WTC11 (cell line): ENCODE measurements around the gene CGGBP1. TPM values are rescaled to one million over a fixed set of nuclear protein-coding genes. Genes with fewer than 3 reads are reported as not detected.

Source experiments
- ATAC-seq: fragments of 200-7000 bp; cut with Tn5 transposase; 2 replicates; pipeline ENCODE4 v1.10.0; 2021; ENCODE audit warnings: mild to moderate bottlenecking, moderate library complexity
- CTCF ChIA-PET: fragments of 300-600 bp; sonication (Branson Sonifier 250); formaldehyde crosslinking; loops from one replicate; lab custom pipeline; 2021; ENCODE audit warnings: antibody characterized with exemption; lab: Charles Lee
- POLR2A ChIA-PET: fragments of 350-600 bp; sonication (Branson Sonifier 250); formaldehyde crosslinking; loops from one replicate; lab custom pipeline; 2021; ENCODE audit warnings: antibody characterized with exemption; lab: Charles Lee
- DNase-seq: peaks from one replicate; pipeline ENCODE4 v3.0.0; 2021; ENCODE audit warnings: low spot score
- H3K27ac Mint-ChIP-seq: 2 replicates; pipeline ENCODE4 v1.8.0; 2021; ENCODE audit warnings: mixed read lengths
- H3K27me3 Mint-ChIP-seq: 2 replicates; pipeline ENCODE4 v1.8.0; 2021; ENCODE audit warnings: low read depth, mild to moderate bottlenecking, moderate library complexity, mixed read lengths
- H3K36me3 Mint-ChIP-seq: 2 replicates; pipeline ENCODE4 v1.8.0; 2021; ENCODE audit warnings: mixed read lengths
- H3K4me1 Mint-ChIP-seq: 2 replicates; pipeline ENCODE4 v1.8.0; 2022; ENCODE audit warnings: mixed read lengths
- H3K4me3 Mint-ChIP-seq: 2 replicates; pipeline ENCODE4 v1.8.0; 2021; ENCODE audit warnings: mild to moderate bottlenecking, moderate library complexity, mixed read lengths
- H3K9me3 Mint-ChIP-seq: 2 replicates; pipeline ENCODE4 v1.8.0; 2021; ENCODE audit warnings: mixed read lengths
- CREB1 ChIP-seq: sonication (generic); formaldehyde crosslinking; IDR thresholded peaks from 2 replicates; pipeline ENCODE4 v1.8.0; 2023; ENCODE audit warnings: mild to moderate bottlenecking, missing genetic modification reagents
- ELF4 ChIP-seq: sonication (generic); formaldehyde crosslinking; IDR thresholded peaks from 2 replicates; pipeline ENCODE4 v1.8.1; 2022; ENCODE audit warnings: low read depth, mild to moderate bottlenecking, moderate library complexity, missing genetic modification reagents
- EMX1 ChIP-seq: fragments of 250-450 bp; sonication (Bioruptor Pico); IDR thresholded peaks from 2 replicates; pipeline ENCODE4 v1.8.0; 2021; ENCODE audit warnings: mild to moderate bottlenecking
- ESRRA ChIP-seq: sonication (generic); formaldehyde crosslinking; IDR thresholded peaks from 2 replicates; pipeline ENCODE4 v1.8.1; 2022; ENCODE audit warnings: mild to moderate bottlenecking, missing genetic modification reagents, borderline replicate concordance
- FOXK1 ChIP-seq: sonication (generic); formaldehyde crosslinking; IDR thresholded peaks from 2 replicates; pipeline ENCODE4 v1.8.0; 2022; ENCODE audit warnings: mild to moderate bottlenecking, moderate library complexity, missing genetic modification reagents
- GTF2I ChIP-seq: fragments of 250-450 bp; sonication (Bioruptor Pico); conservative IDR thresholded peaks from 2 replicates; pipeline ENCODE4 v1.4.0; 2021; ENCODE audit warnings: mild to moderate bottlenecking
- NFATC4 ChIP-seq: fragments of 250-450 bp; sonication (Bioruptor Pico); IDR thresholded peaks from 2 replicates; pipeline ENCODE4 v1.9.0; 2021; ENCODE audit warnings: mild to moderate bottlenecking
- NFYB ChIP-seq: sonication (generic); formaldehyde crosslinking; conservative IDR thresholded peaks from 2 replicates; pipeline ENCODE4 v1.8.0; 2022; ENCODE audit warnings: low read depth, missing genetic modification reagents
- NR2C2 ChIP-seq: sonication (generic); formaldehyde crosslinking; IDR thresholded peaks from 2 replicates; pipeline ENCODE4 v1.8.0; 2022; ENCODE audit warnings: mild to moderate bottlenecking, missing genetic modification reagents
- PRRX2 ChIP-seq: fragments of 250-450 bp; sonication (Bioruptor Pico); IDR thresholded peaks from 2 replicates; pipeline ENCODE4 v1.8.0; 2021; ENCODE audit warnings: mild to moderate bottlenecking
- RORB ChIP-seq: fragments of 250-450 bp; sonication (Bioruptor Pico); IDR thresholded peaks from 2 replicates; pipeline ENCODE4 v1.9.0; 2021; ENCODE audit warnings: mild to moderate bottlenecking
- SMAD4 ChIP-seq: sonication (generic); formaldehyde crosslinking; IDR thresholded peaks from 2 replicates; pipeline ENCODE4 v1.8.0; 2022; ENCODE audit warnings: mild to moderate bottlenecking, missing genetic modification reagents
- SOX15 ChIP-seq: fragments of 250-450 bp; sonication (Bioruptor Pico); IDR thresholded peaks from 2 replicates; pipeline ENCODE4 v1.9.0; 2021; ENCODE audit warnings: mild to moderate bottlenecking
- TCF7 ChIP-seq: sonication (generic); formaldehyde crosslinking; IDR thresholded peaks from 2 replicates; pipeline ENCODE4 v1.8.0; 2022; ENCODE audit warnings: mild to moderate bottlenecking, low read depth, missing genetic modification reagents, moderate library complexity
- TEAD1 ChIP-seq: sonication (generic); formaldehyde crosslinking; IDR thresholded peaks from 2 replicates; pipeline ENCODE4 v1.8.0; 2022; ENCODE audit warnings: mild to moderate bottlenecking, missing genetic modification reagents
- ZBTB21 ChIP-seq: sonication (generic); formaldehyde crosslinking; IDR thresholded peaks from 2 replicates; pipeline ENCODE4 v1.8.1; 2023; ENCODE audit warnings: mild to moderate bottlenecking, missing genetic modification reagents, borderline replicate concordance
- ZNF121 ChIP-seq: sonication (generic); formaldehyde crosslinking; IDR thresholded peaks from 2 replicates; pipeline ENCODE4 v1.8.0; 2023; ENCODE audit warnings: missing genetic modification reagents
- ZNF219 ChIP-seq: sonication (generic); formaldehyde crosslinking; IDR thresholded peaks from 2 replicates; pipeline ENCODE4 v1.8.0; 2023; ENCODE audit warnings: missing genetic modification reagents, mild to moderate bottlenecking, borderline replicate concordance
- ZNF232 ChIP-seq: sonication (generic); formaldehyde crosslinking; IDR thresholded peaks from 2 replicates; pipeline ENCODE4 v1.8.0; 2022; ENCODE audit warnings: mild to moderate bottlenecking, missing genetic modification reagents
- ZNF263 ChIP-seq: sonication (generic); formaldehyde crosslinking; IDR thresholded peaks from 2 replicates; pipeline ENCODE4 v1.8.1; 2022; ENCODE audit warnings: low read depth, mild to moderate bottlenecking, moderate library complexity, missing genetic modification reagents
- total RNA-seq: library from RNA; stranded (reverse); gene quantifications from 3 replicates; pipeline ENCODE4 v1.2.3, GENCODE V29; 2021
- TF ChIP-seq, protein P1 (sequence below): sonication (generic); formaldehyde crosslinking; IDR thresholded peaks from 2 replicates; pipeline ENCODE4 v1.8.0; 2023; ENCODE audit warnings: missing genetic modification reagents
- TF ChIP-seq, protein P2 (sequence below): sonication (generic); formaldehyde crosslinking; IDR thresholded peaks from 2 replicates; pipeline ENCODE4 v1.8.1; 2022; ENCODE audit warnings: low read depth, mild to moderate bottlenecking, moderate library complexity, missing genetic modification reagents, borderline replicate concordance
- TF ChIP-seq, protein P3 (sequence below): sonication (generic); formaldehyde crosslinking; IDR thresholded peaks from 2 replicates; pipeline ENCODE4 v1.8.1; 2023; ENCODE audit warnings: mild to moderate bottlenecking, missing genetic modification reagents, moderate library complexity
- TF ChIP-seq, protein P4 (sequence below): fragments of 250-450 bp; sonication (Bioruptor Pico); IDR thresholded peaks from 2 replicates; pipeline ENCODE4 v1.9.0; 2021; ENCODE audit warnings: moderate library complexity, mild to moderate bottlenecking, inconsistent platforms, borderline replicate concordance
- TF ChIP-seq, protein P5 (sequence below): sonication (generic); formaldehyde crosslinking; conservative IDR thresholded peaks from 2 replicates; pipeline ENCODE4 v1.8.1; 2022; ENCODE audit warnings: mild to moderate bottlenecking, missing genetic modification reagents
- TF ChIP-seq, protein P6 (sequence below): fragments of 250-450 bp; sonication (Bioruptor Pico); IDR thresholded peaks from 2 replicates; pipeline ENCODE4 v1.8.0; 2021; ENCODE audit warnings: mild to moderate bottlenecking
- TF ChIP-seq, protein P7 (sequence below): sonication (generic); formaldehyde crosslinking; IDR thresholded peaks from 2 replicates; pipeline ENCODE4 v1.8.0; 2022; ENCODE audit warnings: mild to moderate bottlenecking, missing genetic modification reagents
- TF ChIP-seq, protein P8 (sequence below): sonication (generic); formaldehyde crosslinking; IDR thresholded peaks from 2 replicates; pipeline ENCODE4 v1.8.1; 2023; ENCODE audit warnings: mild to moderate bottlenecking, moderate library complexity, missing genetic modification reagents

The CGGBP1 gene
- total RNA-seq, 1 experiment from 2014 or later, result 57.6 TPM

DNA sequence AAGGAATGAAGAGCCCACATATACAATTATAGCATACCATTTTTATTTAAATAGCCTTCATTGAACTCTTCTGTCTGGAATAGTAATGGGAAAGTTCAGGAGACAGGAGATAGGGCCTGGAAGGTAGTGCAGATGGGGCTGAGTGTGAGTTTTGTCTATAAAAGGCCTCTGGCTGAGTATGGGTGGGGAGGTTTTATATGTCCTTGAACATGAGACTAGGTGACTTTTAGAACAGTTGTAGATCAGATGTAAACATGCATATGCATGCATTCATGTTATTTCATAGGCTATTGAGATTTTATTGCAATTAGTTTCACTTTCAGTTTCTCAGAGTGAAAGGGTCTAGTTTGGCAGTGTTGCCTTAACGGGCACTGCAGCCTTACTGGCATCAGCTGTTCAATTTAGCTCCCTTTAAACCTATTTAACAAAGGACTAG lies 27.1 kb downstream of the CGGBP1 start:
- H3K9me3 Mint-ChIP-seq, result peaks cover 17% of the 10 kb centered on the region
- no peak for TF ChIP-seq NFYB (CRISPR knock-in tag)
- TF ChIP-seq, protein P1, sequence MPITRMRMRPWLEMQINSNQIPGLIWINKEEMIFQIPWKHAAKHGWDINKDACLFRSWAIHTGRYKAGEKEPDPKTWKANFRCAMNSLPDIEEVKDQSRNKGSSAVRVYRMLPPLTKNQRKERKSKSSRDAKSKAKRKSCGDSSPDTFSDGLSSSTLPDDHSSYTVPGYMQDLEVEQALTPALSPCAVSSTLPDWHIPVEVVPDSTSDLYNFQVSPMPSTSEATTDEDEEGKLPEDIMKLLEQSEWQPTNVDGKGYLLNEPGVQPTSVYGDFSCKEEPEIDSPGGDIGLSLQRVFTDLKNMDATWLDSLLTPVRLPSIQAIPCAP (CRISPR knock-in tag), result peak; percentile 62; the same call in 1 of the 2 replicates
- H3K27me3 Mint-ChIP-seq, result no peaks in the 10 kb centered on the region
- peaks cover 6% of the 10 kb centered on the region; the same call in 1 of the 2 replicates for H3K4me1 Mint-ChIP-seq
- ChIA-PET CTCF (no interaction called here), POLR2A (no interaction called here)
- DNase-seq (no peak), ATAC-seq (no peak)
- H3K4me3 Mint-ChIP-seq, result no peak overlapping the region
- no peaks in the 10 kb centered on the region for H3K36me3 Mint-ChIP-seq
- no peak overlapping the region for H3K27ac Mint-ChIP-seq

DNA sequence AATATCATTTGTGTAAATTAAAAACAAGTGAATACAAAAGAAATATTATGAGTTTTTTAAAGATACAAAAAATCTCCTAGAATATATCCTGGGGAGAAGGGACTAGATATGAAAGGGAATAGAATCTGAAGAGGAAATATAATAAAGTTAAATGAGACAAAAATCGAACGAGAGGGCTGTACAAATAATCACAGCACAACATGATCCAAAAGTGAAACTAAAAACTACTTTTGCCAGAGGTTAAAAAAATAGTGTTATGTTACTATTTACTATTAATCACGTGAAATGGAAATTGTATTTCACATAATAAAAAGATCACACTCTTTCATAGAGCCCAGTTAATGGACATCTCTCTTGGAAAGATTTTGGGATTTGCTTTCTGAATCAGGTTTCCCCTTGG lies 28.6 kb downstream of the CGGBP1 start:
- DNase-seq (no peak), ATAC-seq (no peak)
- H3K9me3 Mint-ChIP-seq, result peaks cover 31% of the 10 kb centered on the region
- ChIA-PET CTCF (no interaction called here), POLR2A (no interaction called here)
- peaks cover 6% of the 10 kb centered on the region; the same call in 1 of the 2 replicates for H3K4me1 Mint-ChIP-seq
- no peaks in the 10 kb centered on the region for H3K27me3 Mint-ChIP-seq
- H3K36me3 Mint-ChIP-seq, result peaks cover 3% of the 10 kb centered on the region; the same call in 1 of the 2 replicates
- H3K4me3 Mint-ChIP-seq, result no peak overlapping the region
- no peak for TF ChIP-seq TCF7
- TF ChIP-seq, protein P2, sequence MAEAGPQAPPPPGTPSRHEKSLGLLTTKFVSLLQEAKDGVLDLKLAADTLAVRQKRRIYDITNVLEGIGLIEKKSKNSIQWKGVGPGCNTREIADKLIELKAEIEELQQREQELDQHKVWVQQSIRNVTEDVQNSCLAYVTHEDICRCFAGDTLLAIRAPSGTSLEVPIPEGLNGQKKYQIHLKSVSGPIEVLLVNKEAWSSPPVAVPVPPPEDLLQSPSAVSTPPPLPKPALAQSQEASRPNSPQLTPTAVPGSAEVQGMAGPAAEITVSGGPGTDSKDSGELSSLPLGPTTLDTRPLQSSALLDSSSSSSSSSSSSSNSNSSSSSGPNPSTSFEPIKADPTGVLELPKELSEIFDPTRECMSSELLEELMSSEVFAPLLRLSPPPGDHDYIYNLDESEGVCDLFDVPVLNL, result no peak
- TF ChIP-seq FOXK1, result no peak
- TF ChIP-seq CREB1 (CRISPR knock-in tag), result no peak
- TF ChIP-seq, protein P3, sequence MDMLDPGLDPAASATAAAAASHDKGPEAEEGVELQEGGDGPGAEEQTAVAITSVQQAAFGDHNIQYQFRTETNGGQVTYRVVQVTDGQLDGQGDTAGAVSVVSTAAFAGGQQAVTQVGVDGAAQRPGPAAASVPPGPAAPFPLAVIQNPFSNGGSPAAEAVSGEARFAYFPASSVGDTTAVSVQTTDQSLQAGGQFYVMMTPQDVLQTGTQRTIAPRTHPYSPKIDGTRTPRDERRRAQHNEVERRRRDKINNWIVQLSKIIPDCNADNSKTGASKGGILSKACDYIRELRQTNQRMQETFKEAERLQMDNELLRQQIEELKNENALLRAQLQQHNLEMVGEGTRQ, result no peak
- no peak for TF ChIP-seq ZNF219 (CRISPR knock-in tag)
- no peak for TF ChIP-seq EMX1 (CRISPR knock-in tag)
- no peak for TF ChIP-seq ZBTB21 (CRISPR knock-in tag)
- TF ChIP-seq SOX15 (CRISPR knock-in tag), result no peak
- TF ChIP-seq, protein P4, sequence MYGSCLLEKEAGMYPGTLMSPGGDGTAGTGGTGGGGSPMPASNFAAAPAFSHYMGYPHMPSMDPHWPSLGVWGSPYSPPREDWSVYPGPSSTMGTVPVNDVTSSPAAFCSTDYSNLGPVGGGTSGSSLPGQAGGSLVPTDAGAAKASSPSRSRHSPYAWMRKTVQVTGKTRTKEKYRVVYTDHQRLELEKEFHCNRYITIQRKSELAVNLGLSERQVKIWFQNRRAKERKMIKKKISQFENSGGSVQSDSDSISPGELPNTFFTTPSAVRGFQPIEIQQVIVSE (CRISPR knock-in tag), result no peak
- no peak for TF ChIP-seq TEAD1 (CRISPR knock-in tag)
- no peak for TF ChIP-seq ZNF232 (CRISPR knock-in tag)
- TF ChIP-seq, protein P5, sequence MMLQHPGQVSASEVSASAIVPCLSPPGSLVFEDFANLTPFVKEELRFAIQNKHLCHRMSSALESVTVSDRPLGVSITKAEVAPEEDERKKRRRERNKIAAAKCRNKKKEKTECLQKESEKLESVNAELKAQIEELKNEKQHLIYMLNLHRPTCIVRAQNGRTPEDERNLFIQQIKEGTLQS (CRISPR knock-in tag), result no peak
- no peak for TF ChIP-seq ESRRA (CRISPR knock-in tag)
- no peak for TF ChIP-seq NFATC4
- no peak for TF ChIP-seq ZNF263 (CRISPR knock-in tag)
- H3K27ac Mint-ChIP-seq, result no peak overlapping the region

DNA sequence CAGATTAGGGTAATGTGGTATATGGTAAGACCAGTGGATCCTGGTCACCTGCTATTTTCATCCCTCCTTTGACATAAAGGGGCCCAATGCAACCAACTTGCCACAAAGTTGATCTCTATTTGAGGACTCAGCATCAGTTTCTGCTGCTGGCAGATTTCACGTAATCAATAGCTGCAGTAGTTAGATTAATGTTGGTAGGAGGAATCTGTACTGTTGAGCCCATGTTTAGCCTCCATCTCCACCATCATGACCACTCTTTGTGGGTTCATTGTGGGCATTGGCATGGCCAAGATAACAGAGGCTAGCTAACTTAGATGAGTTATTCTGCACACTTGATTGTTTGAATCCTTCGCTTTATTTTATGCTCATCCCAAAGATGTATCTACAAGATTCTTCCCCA lies 29.9 kb downstream of the CGGBP1 start:
- H3K36me3 Mint-ChIP-seq, result peaks cover 3% of the 10 kb centered on the region; the same call in 1 of the 2 replicates
- H3K27me3 Mint-ChIP-seq, result no peaks in the 10 kb centered on the region
- ATAC-seq, result no peak
- H3K27ac Mint-ChIP-seq, result no peak overlapping the region
- no peak overlapping the region for H3K4me3 Mint-ChIP-seq
- DNase-seq, result no peak
- peaks cover 6% of the 10 kb centered on the region; the same call in 1 of the 2 replicates for H3K4me1 Mint-ChIP-seq
- ChIA-PET CTCF (no interaction called here), POLR2A (no interaction called here)
- H3K9me3 Mint-ChIP-seq, result peaks cover 33% of the 10 kb centered on the region
- TF ChIP-seq ZNF121 (CRISPR knock-in tag), result no peak
- no peak for TF ChIP-seq ZNF263 (CRISPR knock-in tag)
- TF ChIP-seq, protein P6, sequence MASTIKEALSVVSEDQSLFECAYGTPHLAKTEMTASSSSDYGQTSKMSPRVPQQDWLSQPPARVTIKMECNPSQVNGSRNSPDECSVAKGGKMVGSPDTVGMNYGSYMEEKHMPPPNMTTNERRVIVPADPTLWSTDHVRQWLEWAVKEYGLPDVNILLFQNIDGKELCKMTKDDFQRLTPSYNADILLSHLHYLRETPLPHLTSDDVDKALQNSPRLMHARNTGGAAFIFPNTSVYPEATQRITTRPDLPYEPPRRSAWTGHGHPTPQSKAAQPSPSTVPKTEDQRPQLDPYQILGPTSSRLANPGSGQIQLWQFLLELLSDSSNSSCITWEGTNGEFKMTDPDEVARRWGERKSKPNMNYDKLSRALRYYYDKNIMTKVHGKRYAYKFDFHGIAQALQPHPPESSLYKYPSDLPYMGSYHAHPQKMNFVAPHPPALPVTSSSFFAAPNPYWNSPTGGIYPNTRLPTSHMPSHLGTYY (CRISPR knock-in tag), result no peak
- TF ChIP-seq RORB (CRISPR knock-in tag), result no peak
- TF ChIP-seq, protein P7, sequence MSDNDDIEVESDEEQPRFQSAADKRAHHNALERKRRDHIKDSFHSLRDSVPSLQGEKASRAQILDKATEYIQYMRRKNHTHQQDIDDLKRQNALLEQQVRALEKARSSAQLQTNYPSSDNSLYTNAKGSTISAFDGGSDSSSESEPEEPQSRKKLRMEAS (CRISPR knock-in tag), result no peak
- TF ChIP-seq, protein P8, sequence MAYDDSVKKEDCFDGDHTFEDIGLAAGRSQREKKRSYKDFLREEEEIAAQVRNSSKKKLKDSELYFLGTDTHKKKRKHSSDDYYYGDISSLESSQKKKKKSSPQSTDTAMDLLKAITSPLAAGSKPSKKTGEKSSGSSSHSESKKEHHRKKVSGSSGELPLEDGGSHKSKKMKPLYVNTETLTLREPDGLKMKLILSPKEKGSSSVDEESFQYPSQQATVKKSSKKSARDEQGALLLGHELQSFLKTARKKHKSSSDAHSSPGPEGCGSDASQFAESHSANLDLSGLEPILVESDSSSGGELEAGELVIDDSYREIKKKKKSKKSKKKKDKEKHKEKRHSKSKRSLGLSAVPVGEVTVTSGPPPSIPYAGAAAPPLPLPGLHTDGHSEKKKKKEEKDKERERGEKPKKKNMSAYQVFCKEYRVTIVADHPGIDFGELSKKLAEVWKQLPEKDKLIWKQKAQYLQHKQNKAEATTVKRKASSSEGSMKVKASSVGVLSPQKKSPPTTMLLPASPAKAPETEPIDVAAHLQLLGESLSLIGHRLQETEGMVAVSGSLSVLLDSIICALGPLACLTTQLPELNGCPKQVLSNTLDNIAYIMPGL (CRISPR knock-in tag), result no peak
- no peak for TF ChIP-seq PRRX2
- no peak for TF ChIP-seq GTF2I (CRISPR knock-in tag)
- TF ChIP-seq SMAD4, result no peak
- TF ChIP-seq NR2C2, result no peak
- TF ChIP-seq ELF4 (CRISPR knock-in tag), result no peak
